K562 (cell line): ENCODE data around the gene CTCF. TPM values are rescaled to one million over a fixed set of nuclear protein-coding genes. Genes with fewer than 3 reads are reported as not detected.

Source experiments
- ATAC-seq: fragments of 200-7000 bp; cut with Tn5 transposase; 3 replicates; pipeline ENCODE4 v1.9.1; 2020; ENCODE audit warnings: moderate library complexity
- BruUV-seq: library from RNA; stranded (reverse); fragments of 400-500 nt; replicated peaks from 2 replicates; lab custom pipeline; 2021; lab: Mats Ljungman, UMichigan
- CTCF ChIA-PET: fragments of 300-600 bp; formaldehyde crosslinking; extraction: SDS; loops from one replicate; lab custom pipeline; 2021; ENCODE audit warnings: low intra/inter-chr PET ratio; lab: Yijun Ruan, JAX
- POLR2A ChIA-PET: fragments of 300-600, 350-650 bp; sonication (Branson Sonifier 250); formaldehyde crosslinking; extraction: SDS; loops from one replicate; lab custom pipeline; 2021; ENCODE audit warnings: antibody characterized with exemption, inconsistent platforms; lab: Yijun Ruan, JAX
- DNase-seq, 4 experiments: peaks; one replicate each; pipeline versions ENCODE4 v3.0.0 to v3.0.0-alpha.2; 2011 to 2018; ENCODE audit warnings: low spot score in 3 of 4, mixed read lengths in 3 of 4; ENCODE audit errors: extremely low read depth in 1 of 4
- FAIRE-seq: peaks from 2 replicates; lab custom pipeline; 2011; peaks lifted over from hg19 to GRCh38; lab: Jason Lieb, UNC
- H2AFZ ChIP-seq: 2 replicates; pipeline ENCODE4 v1.6.0; 2011; ENCODE audit warnings: low read depth, low read length, control low read depth, inconsistent platforms
- H3K27ac ChIP-seq: fragments of 200-600 bp; 3 replicates; pipeline ENCODE4 v1.8.0; 2011; ENCODE audit warnings: low read depth, mild to moderate bottlenecking, control low read depth, inconsistent platforms, low read length, moderate library complexity, mixed read lengths; ENCODE audit errors: extremely low read depth
- H3K27me3 ChIP-seq, 2 experiments: fragments of 300-600 bp in 1 of 2; 2 replicates in 1 of 2; 3 replicates in 1 of 2; pipeline versions ENCODE4 v1.6.0 to v1.8.0; 2011; ENCODE audit warnings: inconsistent platforms in 2 of 2, low read length in 2 of 2, mild to moderate bottlenecking in 1 of 2, mixed read lengths in 1 of 2, moderate library complexity in 1 of 2; ENCODE audit not compliant: control insufficient read depth in 2 of 2, insufficient read depth in 2 of 2
- H3K36me3 ChIP-seq: fragments of 300-600 bp; 3 replicates; pipeline ENCODE4 v1.8.0; 2011; ENCODE audit warnings: mild to moderate bottlenecking, low read length, inconsistent platforms; ENCODE audit not compliant: control insufficient read depth, insufficient read depth
- H3K4me1 ChIP-seq, 2 experiments: fragments of 200-600 bp in 1 of 2; replicated peaks in 1 of 2; 2 replicates in 1 of 2; 3 replicates in 1 of 2; pipeline versions ENCODE4 v1.5.1 to v1.8.0; 2011; ENCODE audit warnings: inconsistent platforms in 2 of 2, low read length in 2 of 2, mild to moderate bottlenecking in 1 of 2, mixed read lengths in 1 of 2, moderate library complexity in 1 of 2; ENCODE audit not compliant: control insufficient read depth in 2 of 2, insufficient read depth in 2 of 2
- H3K4me2 ChIP-seq: 2 replicates; pipeline ENCODE4 v1.6.1; 2011; ENCODE audit warnings: low read length, control low read depth, inconsistent platforms, mixed read lengths; ENCODE audit not compliant: insufficient read depth
- H3K4me3 ChIP-seq: fragments of 200-600 bp; sonication (generic), shearing (Covaris generic); 2 replicates; pipeline ENCODE4 v1.5.1; 2016; ENCODE audit warnings: control low read depth, inconsistent platforms
- H3K79me2 ChIP-seq: fragments of 200-600 bp; 3 replicates; pipeline ENCODE4 v1.8.0; 2011; ENCODE audit warnings: low read length, inconsistent platforms; ENCODE audit not compliant: control insufficient read depth, insufficient read depth
- H3K9ac ChIP-seq, 2 experiments: 2 replicates each; pipeline versions ENCODE4 v1.6.0 to v1.6.1; 2011; ENCODE audit warnings: low read depth in 2 of 2, low read length in 2 of 2, control low read depth in 1 of 2, inconsistent platforms in 1 of 2, mild to moderate bottlenecking in 1 of 2, mixed read lengths in 1 of 2; ENCODE audit not compliant: insufficient read depth in 1 of 2
- H3K9me1 ChIP-seq: one replicate; pipeline ENCODE4 v1.6.0; 2011; ENCODE audit warnings: inconsistent platforms, mild to moderate bottlenecking, low read length, moderate library complexity; ENCODE audit not compliant: control insufficient read depth, insufficient read depth
- H3K9me3 ChIP-seq: replicated peaks from 2 replicates; pipeline ENCODE4 v1.5.1; 2011; ENCODE audit warnings: low read depth, low read length, inconsistent platforms; ENCODE audit not compliant: control insufficient read depth, insufficient read depth
- H4K20me1 ChIP-seq: replicated peaks from 2 replicates; pipeline ENCODE4 v1.6.1; 2011; ENCODE audit warnings: low read length, inconsistent platforms, mixed read lengths; ENCODE audit not compliant: control insufficient read depth, insufficient read depth
- CAMTA2 ChIP-seq: fragments of 250-450 bp; sonication (Bioruptor Pico); conservative IDR thresholded peaks from 2 replicates; pipeline ENCODE4 v1.5.1; 2022
- ETV1 ChIP-seq: fragments of 450-650 bp; conservative IDR thresholded peaks from 2 replicates; pipeline ENCODE4 v1.6.1; 2016; ENCODE audit warnings: missing genetic modification characterization, control low read depth, low read depth, missing compliant biosample characterization
- MCM7 ChIP-seq, 2 experiments: fragments of 450-650 bp; IDR thresholded peaks; 2 replicates each; pipeline ENCODE4 v1.6.1; 2016 to 2018
- NCOA2 ChIP-seq, 2 experiments: fragments of 450-650 bp; IDR thresholded peaks; 2 replicates each; pipeline ENCODE4 v1.6.1; 2018; ENCODE audit warnings: mild to moderate bottlenecking in 2 of 2, moderate library complexity in 1 of 2; ENCODE audit not compliant: partially characterized antibody in 2 of 2
- NFRKB ChIP-seq: fragments of 450-650 bp; IDR thresholded peaks from 2 replicates; pipeline ENCODE4 v1.6.1; 2016; ENCODE audit warnings: low read depth
- NR1H2 ChIP-seq: sonication (generic); formaldehyde crosslinking; IDR thresholded peaks from 2 replicates; pipeline ENCODE4 v1.4.0; 2020; ENCODE audit warnings: mild to moderate bottlenecking, missing genetic modification reagents
- SIN3B ChIP-seq: fragments of 450-650 bp; IDR thresholded peaks from 2 replicates; pipeline ENCODE4 v1.6.1; 2017; ENCODE audit warnings: low read depth, mild to moderate bottlenecking, moderate library complexity
- TAF1 ChIP-seq: IDR thresholded peaks from 2 replicates; pipeline ENCODE4 v1.6.1; 2011; ENCODE audit warnings: mild to moderate bottlenecking, low read length, moderate library complexity; ENCODE audit not compliant: insufficient read depth, control insufficient read depth, severe bottlenecking; ENCODE audit errors: extremely low read depth
- ZNF780A ChIP-seq: fragments of 250-450 bp; sonication (Bioruptor Pico); IDR thresholded peaks from 2 replicates; pipeline ENCODE4 v1.5.0; 2021; ENCODE audit warnings: mild to moderate bottlenecking
- WGBS: fragments of 100-300 bp; shearing (Covaris generic); methylation state at CpG from one replicate; pipeline ENCODE4 v1.1.6; 2016; ENCODE audit warnings: low coverage, mixed read lengths; ENCODE audit not compliant: insufficient coverage; ENCODE audit errors: missing lambda C conversion rate; 5-methylcytosine and 5-hydroxymethylcytosine counted together
- in situ Hi-C: fragments of 300-500 bp; cut with MboI; formaldehyde crosslinking; loops from 4 replicates; pipeline ENCODE4 v1.15.0; 2018; ENCODE audit warnings: inconsistent platforms, mixed read lengths
- intact Hi-C: fragments of 100-400 bp; cut with micrococcal nuclease; formaldehyde crosslinking; loops from 2 replicates; pipeline ENCODE4 v1.14.2; 2022
- polyA plus RNA-seq, 8 experiments: library from polyadenylated mRNA; depleted of rRNA in 4 of 8; stranded (reverse) in 5 of 8; unstranded in 3 of 8; fragments of >200 nt; fragmentation: Nextera tagmentation in 2 of 8; fragmentation: Illumina TruSeq in 1 of 8; extraction: Ambion mirVana in 2 of 8; extraction: Trizol in 1 of 8; gene quantifications; 2 replicates each; pipeline versions ENCODE4 v1.2.1 to v1.2.3, GENCODE V29; 2011 to 2014; ENCODE audit warnings: inconsistent platforms in 1 of 8, missing spikeins in 1 of 8
- total RNA-seq, 7 experiments: library from RNA; depleted of rRNA in 6 of 7; stranded (reverse); fragments of >200 nt in 6 of 7; fragmentation: Illumina TruSeq in 2 of 7; extraction: Trizol in 2 of 7; gene quantifications; 2 replicates each; pipeline versions ENCODE4 v1.2.1 to v1.2.3, GENCODE V29; 2011 to 2021; ENCODE audit warnings: low replicate concordance in 1 of 7

Gene CTCF
- total and polyA plus RNA-seq, 9 of the 15 experiments (the other 6 are each of a cell fraction or from before 2014, with no cell fraction given) = 7.8 to 49.2 (median 33.9) TPM

GRCh38 chr16:67594956-67595355 is 32.6 kb downstream of the CTCF start:
- FAIRE-seq (no peak), DNase-seq (peak in 1 of 4 experiments; percentile 16), ATAC-seq (peak; percentile 55; the same call in 1 of the 3 replicates)
- in situ Hi-C loops = no loop called here
- WGBS = 92% methylated on average over 1 of the region's 1 CpG
- no peak overlapping the region for H2AFZ ChIP-seq
- CTCF ChIA-PET = no interaction called here
- intact Hi-C loops = no loop called here
- no peak overlapping the region for H3K4me2 ChIP-seq
- no TSS peak for BruUV-seq
- H3K4me1 ChIP-seq = peaks cover 0 to 5% of the 10 kb centered on the region in 2 experiments; a peak in 1 of 5 replicates
- H3K36me3 ChIP-seq = peaks cover 22% of the 10 kb centered on the region; the same call in 2 of the 3 replicates
- POLR2A ChIA-PET = interaction anchor here (0.6 to 1.7 kb wide), 4 partner anchors 12 to 1602 kb away, joined by 3 to 4 read pairs (median 3); partner anchors contain the start of gene CTCF
- TF ChIP-seq NR1H2 (CRISPR knock-in tag) (no peak), TAF1 (no peak), CAMTA2 (CRISPR knock-in tag) (no peak), ZNF780A (CRISPR knock-in tag) (no peak)
- no peak overlapping the region; the same call in 2 of the 3 replicates for H3K27ac ChIP-seq
- no peak overlapping the region for H3K4me3 ChIP-seq
- no peaks in the 10 kb centered on the region for H3K27me3 ChIP-seq
- H4K20me1 ChIP-seq = peaks cover 4% of the 10 kb centered on the region; the same call in 1 of the 2 replicates
- peaks cover 51% of the 10 kb centered on the region for H3K79me2 ChIP-seq
- H3K9me1 ChIP-seq = no peaks in the 10 kb centered on the region
- no peak overlapping the region for H3K9ac ChIP-seq
- no peaks in the 10 kb centered on the region for H3K9me3 ChIP-seq

GRCh38 chr16:67598527-67598926 is 36.2 kb downstream of the CTCF start:
- FAIRE-seq = no peak
- Histone ChIP-seq H3K9ac (no peak overlapping the region), H3K36me3 (peaks cover 18% of the 10 kb centered on the region; the same call in 2 of the 3 replicates), H3K4me2 (no peak overlapping the region), H3K9me1 (no peaks in the 10 kb centered on the region), H3K4me1 (peaks cover 0 to 5% of the 10 kb centered on the region in 2 experiments; a peak in 2 of 5 replicates), H4K20me1 (peaks cover 4% of the 10 kb centered on the region; the same call in 1 of the 2 replicates), H3K4me3 (no peak overlapping the region), H3K27ac (no peak overlapping the region), H3K9me3 (no peaks in the 10 kb centered on the region), H3K27me3 (no peaks in the 10 kb centered on the region), H2AFZ (no peak overlapping the region), H3K79me2 (peaks cover 59% of the 10 kb centered on the region)
- no TSS peak for BruUV-seq
- POLR2A ChIA-PET = interaction anchor here (1.2 kb wide), 1 partner anchor 10 kb away, joined by 3 read pairs; no protein-coding TSS in a partner anchor
- 75% methylated on average over 4 of the region's 4 CpGs for WGBS
- TF ChIP-seq NFRKB (no peak), SIN3B (no peak), MCM7 (IDR thresholded peaks at IDR 0.05) (no peak), ETV1 (tag) (no peak), NCOA2 (IDR thresholded peaks at IDR 0.05; ENCODE audit: partially characterized antibody in 2 of 2) (no peak)
- in situ Hi-C loops (no loop called here), intact Hi-C loops (no loop called here)
- DNase-seq = no peak
- CTCF ChIA-PET = no interaction called here
- ATAC-seq = no peak
